Tibial artery (tissue), 4 donors: ENCODE data around the gene CCNH.

Experiments used
- DNase-seq, 2 donors: peaks; one replicate each; pipeline ENCODE4 v3.0.0-alpha.2; 2019
- H3K27ac ChIP-seq, 2 donors: fragments of 200-600 bp; sonication (generic) in 1 of 2; 1 replicate in 1 of 2; 2 replicates in 1 of 2; pipeline ENCODE4 v1.5.1; 2018 to 2019; ENCODE audit warnings: mild to moderate bottlenecking in 1 of 2
- H3K27me3 ChIP-seq, 2 donors: fragments of 200-600 bp; sonication (generic) in 1 of 2; one replicate each; pipeline versions ENCODE4 v1.5.1 to v1.6.0; 2016 to 2019
- H3K36me3 ChIP-seq, 3 donors: fragments of 200-600 bp; sonication (generic) in 2 of 3; one replicate each; pipeline ENCODE4 v1.5.1; 2016 to 2019; ENCODE audit warnings: mild to moderate bottlenecking in 2 of 3
- H3K4me1 ChIP-seq, 4 donors: fragments of 200-600 bp; sonication (generic) in 2 of 4; 1 replicate in 3 of 4; 2 replicates in 1 of 4; pipeline ENCODE4 v1.5.1; 2016 to 2019
- H3K4me3 ChIP-seq, 2 donors: fragments of 200-600 bp; sonication (generic) in 1 of 2; 1 replicate in 1 of 2; 2 replicates in 1 of 2; pipeline ENCODE4 v1.5.1; 2018 to 2019; ENCODE audit warnings: mild to moderate bottlenecking in 2 of 2
- H3K9me3 ChIP-seq, 3 donors: fragments of 200-600 bp; sonication (generic) in 1 of 3; one replicate each; pipeline ENCODE4 v1.5.1; 2016 to 2019
- CTCF ChIP-seq, 2 experiments: fragments of 200-600 bp in 1 of 2; fragments of 450-650 bp in 1 of 2; IDR thresholded peaks; one replicate each; pipeline ENCODE4 v1.5.1; 2017 to 2019; ENCODE audit warnings: antibody characterized with exemption in 2 of 2, mild to moderate bottlenecking in 1 of 2, moderate library complexity in 1 of 2
- intact Hi-C: fragments of 100-400 bp; cut with DNase I; formaldehyde crosslinking; loops from one replicate; pipeline ENCODE4 v1.15.0; 2023; ENCODE audit warnings: low total_unique reads

Gene CCNH

DNA sequence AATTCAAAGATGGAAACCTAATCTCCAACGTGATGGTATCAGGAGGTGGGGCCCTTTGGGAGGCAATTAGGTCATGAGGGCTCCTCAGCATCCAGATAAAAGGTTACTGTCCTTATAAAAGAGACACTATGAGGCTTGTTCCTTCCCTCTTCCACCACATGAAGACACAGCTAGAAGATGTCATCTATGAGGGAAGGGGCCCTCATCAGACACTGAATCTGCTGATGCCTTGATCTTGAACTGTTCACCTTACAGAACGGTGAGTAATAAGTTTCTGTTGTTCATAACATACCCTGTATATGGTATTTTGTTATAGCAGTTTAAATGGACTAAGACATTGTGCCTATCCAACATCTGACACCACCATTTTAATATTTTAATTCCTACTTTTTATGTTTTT lies 19.7 kb upstream of the CCNH start:
- no peaks in the 10 kb centered on the region for H3K4me1 ChIP-seq
- DNase-seq: no peak
- intact Hi-C loops: no loop called here
- H3K27ac ChIP-seq: no peak overlapping the region
- H3K36me3 ChIP-seq: no peaks in the 10 kb centered on the region
- no peaks in the 10 kb centered on the region for H3K9me3 ChIP-seq
- no peak overlapping the region for H3K4me3 ChIP-seq
- no peak for TF ChIP-seq CTCF (IDR thresholded peaks at IDR 0.05)
- H3K27me3 ChIP-seq: no peaks in the 10 kb centered on the region

DNA sequence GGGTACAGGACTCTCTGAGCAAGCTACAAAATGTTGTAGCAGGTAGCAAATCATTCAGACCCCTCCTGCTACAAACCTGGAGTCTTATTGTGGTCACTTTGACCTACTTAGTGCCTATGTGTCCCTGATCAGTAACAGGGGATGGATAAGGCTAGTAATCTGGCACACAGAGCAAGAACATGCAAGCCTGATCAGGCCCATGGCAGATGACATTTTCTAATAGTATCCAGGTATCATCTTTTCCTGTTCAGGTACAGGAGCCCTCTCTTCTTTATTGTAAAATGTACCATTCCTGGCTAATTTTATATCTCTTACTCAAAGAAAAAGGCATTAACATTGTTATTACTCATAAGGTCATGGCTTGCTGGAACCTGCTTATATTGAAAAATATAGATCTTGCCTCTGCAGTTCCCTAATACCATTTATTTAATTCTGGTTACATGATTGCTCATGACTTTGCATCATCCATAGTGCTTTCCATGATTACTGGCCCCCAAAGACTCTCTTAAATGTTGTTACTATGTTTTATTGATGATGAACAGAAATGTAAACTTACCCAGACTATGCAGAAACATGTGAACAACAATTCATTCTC lies 18.2 kb upstream of the CCNH start:
- TF ChIP-seq CTCF (IDR thresholded peaks at IDR 0.05): no peak
- Histone ChIP-seq H3K4me1 (no peaks in the 10 kb centered on the region), H3K27me3 (no peaks in the 10 kb centered on the region), H3K4me3 (no peak overlapping the region), H3K9me3 (no peaks in the 10 kb centered on the region), H3K27ac (no peak overlapping the region), H3K36me3 (no peaks in the 10 kb centered on the region)
- intact Hi-C loops: no loop called here
- no peak for DNase-seq

GRCh38 chr5:87423755-87424154 lies 11.0 kb upstream of the CCNH start:
- no peak overlapping the region for H3K27ac ChIP-seq
- no peak for TF ChIP-seq CTCF (IDR thresholded peaks at IDR 0.05)
- no peaks in the 10 kb centered on the region for H3K36me3 ChIP-seq
- no peaks in the 10 kb centered on the region for H3K4me1 ChIP-seq
- H3K4me3 ChIP-seq: no peak overlapping the region
- intact Hi-C loops: no loop called here
- no peaks in the 10 kb centered on the region for H3K9me3 ChIP-seq
- H3K27me3 ChIP-seq: no peaks in the 10 kb centered on the region
- no peak for DNase-seq

- no peak for TF ChIP-seq CTCF (IDR thresholded peaks at IDR 0.05)
- H3K27ac ChIP-seq: no peak overlapping the region
- DNase-seq: no peak
- H3K9me3 ChIP-seq: no peaks in the 10 kb centered on the region
- intact Hi-C loops: no loop called here
- H3K27me3 ChIP-seq: no peaks in the 10 kb centered on the region
- no peaks in the 10 kb centered on the region for H3K4me1 ChIP-seq
- H3K36me3 ChIP-seq: no peaks in the 10 kb centered on the region
- no peak overlapping the region for H3K4me3 ChIP-seq
Measured at GRCh38 chr5:87421307-87421706, 8.6 kb upstream of the CCNH start.

DNA sequence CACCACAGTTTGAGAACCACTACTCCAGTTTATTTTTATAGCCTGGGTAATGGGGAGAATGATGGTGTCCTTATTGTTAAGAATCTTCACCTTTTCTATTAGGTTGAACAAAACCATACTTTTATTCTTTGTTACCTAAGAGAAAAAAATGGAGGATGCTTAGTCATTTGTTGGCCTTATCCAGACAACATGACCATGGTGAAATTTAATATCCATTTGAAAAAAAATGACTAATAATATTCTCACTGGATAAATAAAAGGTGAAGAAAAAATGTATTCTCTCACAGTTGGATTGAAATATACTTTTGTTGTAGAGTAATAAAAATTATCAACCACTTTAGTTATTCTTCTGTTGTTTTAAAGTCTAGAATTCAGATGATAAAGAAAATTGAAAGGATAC lies 5.8 kb upstream of the CCNH start:
- intact Hi-C loops: loop anchor here (10.0 kb wide), 1 partner anchor 154 kb away; the partner anchor contains the start of gene RASA1
- Histone ChIP-seq H3K27ac (no peak overlapping the region), H3K9me3 (no peaks in the 10 kb centered on the region), H3K36me3 (no peaks in the 10 kb centered on the region), H3K4me1 (peaks cover 0 to 3% (median under 1%) of the 10 kb centered on the region in 4 donors), H3K27me3 (no peaks in the 10 kb centered on the region), H3K4me3 (no peak overlapping the region)
- DNase-seq: no peak
- TF ChIP-seq CTCF (IDR thresholded peaks at IDR 0.05): no peak

DNA sequence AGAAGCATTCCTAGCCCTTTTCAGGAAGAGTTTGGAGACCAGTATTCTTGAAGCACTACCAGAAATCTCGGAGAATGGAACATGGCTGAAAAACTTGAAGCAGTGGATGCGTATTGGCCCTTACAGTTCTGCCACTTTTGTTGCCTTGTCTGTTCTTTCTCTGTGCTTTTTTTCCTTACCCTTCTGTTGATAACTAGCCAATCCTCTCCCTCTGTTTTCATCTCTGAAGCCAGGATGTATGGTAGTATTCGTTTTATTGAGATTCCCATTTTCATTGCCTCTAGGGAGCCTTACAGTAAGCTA lies 564 bp upstream of the CCNH start:
- no peak for DNase-seq
- Histone ChIP-seq H3K36me3 (peaks cover 7 to 16% (median 13%) of the 10 kb centered on the region in 3 donors), H3K27me3 (no peaks in the 10 kb centered on the region), H3K27ac (peak overlapping the region; percentile 98 to 99), H3K9me3 (no peaks in the 10 kb centered on the region), H3K4me3 (peak overlapping the region; percentile 86 to 90), H3K4me1 (peaks cover 0 to 28% (median 12%) of the 10 kb centered on the region in 4 donors)
- intact Hi-C loops: loop anchor here (10.0 kb wide), 1 partner anchor 148 kb away; the partner anchor contains the start of gene RASA1
- TF ChIP-seq CTCF (IDR thresholded peaks at IDR 0.05): no peak
